HepG2 (cell line): ENCODE results near the gene COBL. TPM values are rescaled to one million over a fixed set of nuclear protein-coding genes. Genes with fewer than 3 reads are reported as not detected.

Source experiments
- ZNF138 ChIP-seq: sonication (generic); formaldehyde crosslinking; IDR thresholded peaks from 2 replicates; pipeline ENCODE4 v1.5.0; 2020; ENCODE audit warnings: mild to moderate bottlenecking, low read depth, missing genetic modification reagents
- ZSCAN31 ChIP-seq: sonication (generic); formaldehyde crosslinking; IDR thresholded peaks from 2 replicates; pipeline ENCODE4 v1.5.0; 2020; ENCODE audit warnings: low read depth, mild to moderate bottlenecking, missing genetic modification reagents
- polyA plus RNA-seq, 8 experiments: library from polyadenylated mRNA; depleted of rRNA in 3 of 8; stranded (reverse) in 7 of 8; unstranded in 1 of 8; fragments of >200 nt; fragmentation: Illumina TruSeq in 4 of 8; extraction: Trizol in 4 of 8; gene quantifications; 2 replicates each; pipeline versions ENCODE4 v1.2.1 to v1.2.3, GENCODE V29; 2011 to 2016; ENCODE audit warnings: low read depth in 4 of 8, missing spikeins in 1 of 8, mixed read lengths in 1 of 8; ENCODE audit not compliant: insufficient read depth in 1 of 8
- total RNA-seq, 5 experiments: library from RNA; depleted of rRNA; stranded (reverse); fragments of >200 nt; fragmentation: Illumina TruSeq; extraction: Trizol; gene quantifications; 2 replicates each; pipeline ENCODE4 v1.2.3, GENCODE V29; 2016; ENCODE audit warnings: low read depth in 1 of 5
- TF ChIP-seq, protein P1 (sequence below): sonication (generic); formaldehyde crosslinking; IDR thresholded peaks from 2 replicates; pipeline ENCODE4 v1.4.0; 2020; ENCODE audit warnings: mild to moderate bottlenecking, missing genetic modification reagents
- TF ChIP-seq, protein P2 (sequence below): sonication (generic); formaldehyde crosslinking; IDR thresholded peaks from 2 replicates; pipeline ENCODE4 v1.5.0; 2020; ENCODE audit warnings: mild to moderate bottlenecking, missing genetic modification reagents, moderate library complexity
- TF ChIP-seq, protein P3 (sequence below), 2 experiments: IDR thresholded peaks; 2 replicates each; pipeline ENCODE4 v1.6.1; 2011 to 2012; ENCODE audit warnings: low read length in 2 of 2, borderline replicate concordance in 1 of 2, low read depth in 1 of 2, mild to moderate bottlenecking in 1 of 2, moderate library complexity in 1 of 2
- TF ChIP-seq, protein P4 (sequence below): sonication (generic); formaldehyde crosslinking; IDR thresholded peaks from 2 replicates; pipeline ENCODE4 v1.8.1; 2023; ENCODE audit warnings: missing genetic modification reagents, inconsistent platforms, borderline replicate concordance

Gene COBL
- total and polyA plus RNA-seq, 2 of the 13 experiments (the other 11 are each of a cell fraction or from before 2014, with no cell fraction given): 3.8 to 4.9 TPM

DNA sequence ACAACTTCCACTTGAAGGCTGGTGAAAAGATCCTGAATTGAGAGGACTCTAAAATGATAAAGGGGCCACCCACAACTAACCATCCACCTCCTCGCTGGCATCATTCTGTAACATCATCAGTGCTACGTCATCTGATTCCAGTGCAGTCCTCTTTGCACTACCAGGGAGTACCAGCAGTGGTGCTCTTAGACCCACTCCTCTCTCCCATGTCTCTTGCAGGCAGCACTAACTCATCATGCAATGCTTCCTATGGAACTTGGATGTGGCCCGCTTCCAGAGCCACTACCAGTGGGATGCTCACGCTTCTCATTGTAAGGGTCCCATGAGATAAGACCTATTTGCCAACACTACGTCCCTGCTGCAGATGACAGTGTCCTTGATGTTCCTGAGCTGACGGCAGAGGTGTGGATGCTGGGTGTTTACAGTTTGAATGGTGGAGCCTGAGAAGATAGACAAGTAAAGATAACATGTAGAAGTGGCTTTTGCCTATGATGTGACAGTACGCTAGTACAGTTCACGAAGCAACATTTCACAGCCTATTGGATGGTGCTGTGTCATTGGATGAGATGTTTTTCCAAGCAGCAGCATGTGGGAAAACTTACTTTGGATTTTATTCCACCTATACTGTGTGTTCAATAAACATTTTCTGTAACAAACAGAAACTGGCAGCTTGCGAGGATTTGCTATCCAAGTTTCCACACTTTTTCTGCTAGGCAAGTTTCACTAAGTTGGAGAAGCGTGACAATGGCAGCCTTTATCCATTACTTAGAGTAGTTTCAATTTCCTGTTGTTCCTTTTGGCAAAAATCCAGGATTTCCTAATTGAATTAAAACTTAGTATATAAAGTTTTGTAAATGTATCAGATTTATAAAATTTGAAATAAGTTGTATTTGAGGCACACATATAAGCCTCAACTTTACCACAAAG is 35.8 kb upstream of the COBL start (continued):
- TF ChIP-seq, protein P1, sequence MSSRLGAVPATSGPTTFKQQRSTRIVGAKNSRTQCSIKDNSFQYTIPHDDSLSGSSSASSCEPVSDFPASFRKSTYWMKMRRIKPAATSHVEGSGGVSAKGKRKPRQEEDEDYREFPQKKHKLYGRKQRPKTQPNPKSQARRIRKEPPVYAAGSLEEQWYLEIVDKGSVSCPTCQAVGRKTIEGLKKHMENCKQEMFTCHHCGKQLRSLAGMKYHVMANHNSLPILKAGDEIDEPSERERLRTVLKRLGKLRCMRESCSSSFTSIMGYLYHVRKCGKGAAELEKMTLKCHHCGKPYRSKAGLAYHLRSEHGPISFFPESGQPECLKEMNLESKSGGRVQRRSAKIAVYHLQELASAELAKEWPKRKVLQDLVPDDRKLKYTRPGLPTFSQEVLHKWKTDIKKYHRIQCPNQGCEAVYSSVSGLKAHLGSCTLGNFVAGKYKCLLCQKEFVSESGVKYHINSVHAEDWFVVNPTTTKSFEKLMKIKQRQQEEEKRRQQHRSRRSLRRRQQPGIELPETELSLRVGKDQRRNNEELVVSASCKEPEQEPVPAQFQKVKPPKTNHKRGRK (CRISPR knock-in tag): no peak
- TF ChIP-seq ZSCAN31 (CRISPR knock-in tag) (no peak), ZNF138 (CRISPR knock-in tag) (no peak)
- TF ChIP-seq, protein P2, sequence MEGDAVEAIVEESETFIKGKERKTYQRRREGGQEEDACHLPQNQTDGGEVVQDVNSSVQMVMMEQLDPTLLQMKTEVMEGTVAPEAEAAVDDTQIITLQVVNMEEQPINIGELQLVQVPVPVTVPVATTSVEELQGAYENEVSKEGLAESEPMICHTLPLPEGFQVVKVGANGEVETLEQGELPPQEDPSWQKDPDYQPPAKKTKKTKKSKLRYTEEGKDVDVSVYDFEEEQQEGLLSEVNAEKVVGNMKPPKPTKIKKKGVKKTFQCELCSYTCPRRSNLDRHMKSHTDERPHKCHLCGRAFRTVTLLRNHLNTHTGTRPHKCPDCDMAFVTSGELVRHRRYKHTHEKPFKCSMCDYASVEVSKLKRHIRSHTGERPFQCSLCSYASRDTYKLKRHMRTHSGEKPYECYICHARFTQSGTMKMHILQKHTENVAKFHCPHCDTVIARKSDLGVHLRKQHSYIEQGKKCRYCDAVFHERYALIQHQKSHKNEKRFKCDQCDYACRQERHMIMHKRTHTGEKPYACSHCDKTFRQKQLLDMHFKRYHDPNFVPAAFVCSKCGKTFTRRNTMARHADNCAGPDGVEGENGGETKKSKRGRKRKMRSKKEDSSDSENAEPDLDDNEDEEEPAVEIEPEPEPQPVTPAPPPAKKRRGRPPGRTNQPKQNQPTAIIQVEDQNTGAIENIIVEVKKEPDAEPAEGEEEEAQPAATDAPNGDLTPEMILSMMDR (CRISPR knock-in tag): 0 out of 2 replicates have a peak, but pooled peaks have one; percentile 6
- TF ChIP-seq, protein P3, sequence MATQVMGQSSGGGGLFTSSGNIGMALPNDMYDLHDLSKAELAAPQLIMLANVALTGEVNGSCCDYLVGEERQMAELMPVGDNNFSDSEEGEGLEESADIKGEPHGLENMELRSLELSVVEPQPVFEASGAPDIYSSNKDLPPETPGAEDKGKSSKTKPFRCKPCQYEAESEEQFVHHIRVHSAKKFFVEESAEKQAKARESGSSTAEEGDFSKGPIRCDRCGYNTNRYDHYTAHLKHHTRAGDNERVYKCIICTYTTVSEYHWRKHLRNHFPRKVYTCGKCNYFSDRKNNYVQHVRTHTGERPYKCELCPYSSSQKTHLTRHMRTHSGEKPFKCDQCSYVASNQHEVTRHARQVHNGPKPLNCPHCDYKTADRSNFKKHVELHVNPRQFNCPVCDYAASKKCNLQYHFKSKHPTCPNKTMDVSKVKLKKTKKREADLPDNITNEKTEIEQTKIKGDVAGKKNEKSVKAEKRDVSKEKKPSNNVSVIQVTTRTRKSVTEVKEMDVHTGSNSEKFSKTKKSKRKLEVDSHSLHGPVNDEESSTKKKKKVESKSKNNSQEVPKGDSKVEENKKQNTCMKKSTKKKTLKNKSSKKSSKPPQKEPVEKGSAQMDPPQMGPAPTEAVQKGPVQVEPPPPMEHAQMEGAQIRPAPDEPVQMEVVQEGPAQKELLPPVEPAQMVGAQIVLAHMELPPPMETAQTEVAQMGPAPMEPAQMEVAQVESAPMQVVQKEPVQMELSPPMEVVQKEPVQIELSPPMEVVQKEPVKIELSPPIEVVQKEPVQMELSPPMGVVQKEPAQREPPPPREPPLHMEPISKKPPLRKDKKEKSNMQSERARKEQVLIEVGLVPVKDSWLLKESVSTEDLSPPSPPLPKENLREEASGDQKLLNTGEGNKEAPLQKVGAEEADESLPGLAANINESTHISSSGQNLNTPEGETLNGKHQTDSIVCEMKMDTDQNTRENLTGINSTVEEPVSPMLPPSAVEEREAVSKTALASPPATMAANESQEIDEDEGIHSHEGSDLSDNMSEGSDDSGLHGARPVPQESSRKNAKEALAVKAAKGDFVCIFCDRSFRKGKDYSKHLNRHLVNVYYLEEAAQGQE (IDR thresholded peaks at IDR 0.05; ENCODE audit: borderline replicate concordance in 1 of 2, low read depth in 1 of 2, low read length in 2 of 2): no peak
- TF ChIP-seq, protein P4, sequence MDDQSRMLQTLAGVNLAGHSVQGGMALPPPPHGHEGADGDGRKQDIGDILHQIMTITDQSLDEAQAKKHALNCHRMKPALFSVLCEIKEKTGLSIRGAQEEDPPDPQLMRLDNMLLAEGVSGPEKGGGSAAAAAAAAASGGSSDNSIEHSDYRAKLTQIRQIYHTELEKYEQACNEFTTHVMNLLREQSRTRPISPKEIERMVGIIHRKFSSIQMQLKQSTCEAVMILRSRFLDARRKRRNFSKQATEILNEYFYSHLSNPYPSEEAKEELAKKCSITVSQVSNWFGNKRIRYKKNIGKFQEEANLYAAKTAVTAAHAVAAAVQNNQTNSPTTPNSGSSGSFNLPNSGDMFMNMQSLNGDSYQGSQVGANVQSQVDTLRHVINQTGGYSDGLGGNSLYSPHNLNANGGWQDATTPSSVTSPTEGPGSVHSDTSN (CRISPR knock-in tag): no peak
